ENCODE data around the gene KRT14.
"Not testable (repeated sequence)": the region's sequence is repeated elsewhere in the genome, so short reads cannot be mapped to it uniquely, and the experiment has no call there.

KRT14 gene

GRCh38 chr17:41548844-41549595, 37.7 kb downstream of the KRT14 start:
- no peaks in the 10 kb centered on the region for H3K9me3 ChIP-seq (ENCODE audit: low read length)
- peaks cover 5% of the 10 kb centered on the region for H3K4me1 ChIP-seq (ENCODE audit: insufficient read depth, low read length)
- H3K36me3 ChIP-seq (ENCODE audit: insufficient read depth, low read length): no peaks in the 10 kb centered on the region
- H3K27me3 ChIP-seq (ENCODE audit: insufficient read depth, low read length): no peaks in the 10 kb centered on the region
- no peak overlapping the region for H2AFZ ChIP-seq (ENCODE audit: low read depth, low read length)
- H3K4me3 ChIP-seq (ENCODE audit: low read length): no peak overlapping the region

DNA sequence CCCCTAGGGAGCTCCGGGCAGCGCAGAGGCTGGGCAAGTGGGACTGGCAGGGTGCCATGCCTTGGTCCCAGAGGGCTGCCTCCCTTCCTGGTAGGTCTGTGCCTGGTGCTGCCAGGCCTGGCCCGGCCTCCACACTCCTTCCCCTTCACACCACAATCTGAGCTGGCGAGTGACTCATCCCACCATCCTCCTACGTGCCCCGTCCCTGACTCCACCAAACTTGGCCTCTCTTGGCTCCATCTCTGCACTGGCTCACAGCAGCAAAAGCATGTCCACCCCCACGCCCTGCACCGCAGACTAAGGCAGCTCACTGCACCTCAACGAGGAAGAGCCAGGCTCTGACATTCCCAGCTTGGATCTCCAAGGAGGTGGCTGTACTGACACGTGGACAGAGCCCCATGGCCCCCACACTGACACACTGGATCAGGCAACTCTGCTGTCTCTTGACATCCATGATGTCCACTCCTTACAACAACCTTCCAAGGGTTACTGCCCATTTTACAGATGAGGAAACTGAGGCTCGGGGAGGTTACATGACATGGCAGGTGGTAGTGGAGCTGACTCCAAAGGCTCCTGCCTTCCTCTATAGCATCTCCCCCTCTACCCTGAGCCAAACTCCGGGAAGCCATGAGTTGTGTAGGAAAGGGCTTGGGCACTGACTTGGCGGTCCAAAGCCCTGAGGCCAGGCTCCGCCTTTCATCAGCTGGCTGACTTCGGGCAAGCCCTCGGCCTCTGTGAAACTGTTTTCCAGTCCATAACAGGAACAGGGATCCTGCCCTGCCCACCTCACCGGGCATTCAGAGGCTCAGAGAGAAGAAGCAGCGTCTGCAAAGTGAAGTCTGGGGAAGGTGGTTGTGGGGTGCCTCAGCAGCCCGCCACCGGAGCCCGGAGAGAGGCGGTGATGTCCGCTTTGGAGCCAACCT, 38.5 kb downstream of the KRT14 start:
- no peaks in the 10 kb centered on the region for H3K27me3 ChIP-seq (ENCODE audit: insufficient read depth, low read length)
- no peak overlapping the region for H3K4me3 ChIP-seq (ENCODE audit: low read length)
- no peaks in the 10 kb centered on the region for H3K36me3 ChIP-seq (ENCODE audit: insufficient read depth, low read length)
- H3K9me3 ChIP-seq (ENCODE audit: low read length): no peaks in the 10 kb centered on the region
- no peak overlapping the region for H2AFZ ChIP-seq (ENCODE audit: low read depth, low read length)
- peaks cover 5% of the 10 kb centered on the region for H3K4me1 ChIP-seq (ENCODE audit: insufficient read depth, low read length)

GRCh38 chr17:41547378-41547841, 39.3 kb downstream of the KRT14 start:
- Histone ChIP-seq H3K27me3 (ENCODE audit: insufficient read depth, low read length) (no peaks in the 10 kb centered on the region), H3K4me1 (ENCODE audit: insufficient read depth, low read length) (peaks cover 5% of the 10 kb centered on the region), H3K9me3 (ENCODE audit: low read length) (no peaks in the 10 kb centered on the region)

DNA sequence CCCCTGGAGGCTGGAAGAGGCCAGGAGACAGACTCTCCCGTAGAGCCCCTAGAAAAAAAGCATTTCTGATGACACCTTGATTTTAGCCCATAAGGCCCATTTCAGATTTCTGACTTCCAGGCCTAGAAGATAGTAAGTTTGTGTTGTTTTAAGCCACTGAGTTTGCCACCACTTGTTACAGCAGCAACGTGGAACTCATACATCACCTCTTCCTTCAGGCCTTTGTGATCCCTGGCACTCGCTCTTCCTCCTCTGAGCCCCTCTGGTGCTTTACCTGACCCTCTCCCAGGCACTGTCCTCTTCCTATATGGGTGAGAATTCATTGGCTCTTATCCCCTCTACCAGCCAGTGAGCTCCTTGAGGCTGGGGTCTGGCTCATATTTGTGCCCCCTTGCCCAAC, 39.9 kb downstream of the KRT14 start:
- H3K9me3 ChIP-seq (ENCODE audit: low read length): no peaks in the 10 kb centered on the region
- no peak overlapping the region for H2AFZ ChIP-seq (ENCODE audit: low read depth, low read length)
- H3K27me3 ChIP-seq (ENCODE audit: insufficient read depth, low read length): no peaks in the 10 kb centered on the region
- H3K4me3 ChIP-seq (ENCODE audit: low read length): no peak overlapping the region
- peaks cover 5% of the 10 kb centered on the region for H3K4me1 ChIP-seq (ENCODE audit: insufficient read depth, low read length)
- no peaks in the 10 kb centered on the region for H3K36me3 ChIP-seq (ENCODE audit: insufficient read depth, low read length)

More at GRCh38 chr17:41547378-41547841, 39.3 kb downstream of the KRT14 start:
- H3K4me3 ChIP-seq (ENCODE audit: low read length): no peak overlapping the region
- no peaks in the 10 kb centered on the region for H3K36me3 ChIP-seq (ENCODE audit: insufficient read depth, low read length)
- H2AFZ ChIP-seq (ENCODE audit: low read depth, low read length): no peak overlapping the region

DNA sequence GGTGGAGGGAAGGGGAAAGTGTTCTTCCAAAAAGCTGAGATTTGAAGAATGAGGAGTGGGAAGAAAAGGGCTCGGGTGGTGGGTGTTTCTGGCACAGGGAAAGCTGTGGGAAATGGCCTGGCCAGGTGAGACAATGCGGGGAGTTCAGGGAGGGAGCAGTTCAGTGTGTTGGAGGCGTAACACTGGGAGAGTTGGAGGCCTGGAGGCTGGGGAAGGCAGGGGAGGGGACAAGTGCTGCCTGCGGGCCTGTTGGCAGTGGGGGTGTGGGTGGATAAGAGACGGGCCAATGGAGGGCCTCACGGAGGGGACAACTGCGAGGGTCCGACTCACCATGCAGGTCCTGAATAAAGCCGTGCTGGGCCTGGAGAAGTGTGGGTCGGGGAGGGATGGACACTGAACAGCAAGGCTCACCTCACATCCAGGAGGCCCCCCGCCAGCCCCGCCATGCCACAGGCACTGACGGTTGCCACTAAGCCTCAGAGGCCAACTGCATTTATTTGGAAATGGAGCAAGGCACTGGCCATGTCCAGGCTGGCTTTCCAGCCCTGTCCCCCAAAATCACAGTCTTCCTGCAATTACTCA, 40.8 kb downstream of the KRT14 start:
- Histone ChIP-seq H3K4me1 (ENCODE audit: insufficient read depth, low read length) (peaks cover 5% of the 10 kb centered on the region), H3K9me3 (ENCODE audit: low read length) (no peaks in the 10 kb centered on the region), H2AFZ (ENCODE audit: low read depth, low read length) (no peak overlapping the region), H3K27me3 (ENCODE audit: insufficient read depth, low read length) (no peaks in the 10 kb centered on the region), H3K36me3 (ENCODE audit: insufficient read depth, low read length) (no peaks in the 10 kb centered on the region), H3K4me3 (ENCODE audit: low read length) (no peak overlapping the region)

- Histone ChIP-seq H3K9me3 (ENCODE audit: low read length) (no peaks in the 10 kb centered on the region), H3K4me1 (ENCODE audit: insufficient read depth, low read length) (peaks cover 5% of the 10 kb centered on the region), H3K27me3 (ENCODE audit: insufficient read depth, low read length) (no peaks in the 10 kb centered on the region), H3K4me3 (ENCODE audit: low read length) (no peak overlapping the region), H2AFZ (ENCODE audit: low read depth, low read length) (no peak overlapping the region), H3K36me3 (ENCODE audit: insufficient read depth, low read length) (no peaks in the 10 kb centered on the region)
Measured at GRCh38 chr17:41544935-41545334, 41.8 kb downstream of the KRT14 start.

DNA sequence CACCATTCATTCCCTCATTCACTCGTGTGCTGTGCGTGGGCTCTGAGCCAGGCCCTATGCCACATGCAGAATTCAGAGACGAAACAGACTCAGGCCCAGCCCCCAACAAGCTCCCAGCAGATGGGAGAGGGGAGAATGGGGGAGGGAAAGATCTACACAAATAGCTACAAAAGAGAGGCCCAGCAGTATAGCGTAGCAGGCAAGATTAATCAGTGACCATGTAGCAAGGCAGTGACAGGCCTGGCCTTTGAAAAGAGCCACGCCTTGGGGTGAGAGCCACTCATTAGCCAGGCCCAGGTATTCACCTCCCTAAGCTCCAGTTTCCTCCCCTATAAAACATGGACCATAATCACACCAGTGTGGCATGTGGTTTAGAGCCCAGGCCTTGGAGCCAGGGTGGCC, 42.2 kb downstream of the KRT14 start:
- Histone ChIP-seq H3K9me3 (ENCODE audit: low read length) (no peaks in the 10 kb centered on the region), H3K36me3 (ENCODE audit: insufficient read depth, low read length) (no peaks in the 10 kb centered on the region), H3K27me3 (ENCODE audit: insufficient read depth, low read length) (no peaks in the 10 kb centered on the region), H2AFZ (ENCODE audit: low read depth, low read length) (no peak overlapping the region), H3K4me1 (ENCODE audit: insufficient read depth, low read length) (peaks cover 2% of the 10 kb centered on the region), H3K4me3 (ENCODE audit: low read length) (no peak overlapping the region)

DNA sequence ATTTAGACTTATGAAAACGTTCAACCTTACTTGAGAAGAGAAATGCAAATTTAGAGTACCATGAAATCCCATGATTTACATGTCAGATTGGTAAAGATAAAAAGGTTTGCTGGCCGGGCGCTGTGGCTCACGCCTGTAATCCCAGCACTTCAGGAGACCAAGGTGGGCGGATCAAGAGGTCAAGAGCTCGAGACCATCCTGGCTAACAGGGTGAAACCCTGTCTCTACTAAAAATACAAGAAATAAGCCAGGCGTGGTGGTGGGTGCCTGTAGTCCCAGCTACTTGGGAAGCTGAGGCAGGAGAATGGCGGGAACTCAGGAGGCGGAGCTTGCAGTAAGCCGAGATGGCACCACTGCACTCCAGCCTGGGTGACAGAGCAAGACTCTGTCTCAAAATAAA, 43.9 kb downstream of the KRT14 start:
- H3K4me3 ChIP-seq (ENCODE audit: low read length); H2AFZ ChIP-seq (ENCODE audit: low read depth, low read length); H3K4me1 ChIP-seq (ENCODE audit: insufficient read depth, low read length); H3K9me3 ChIP-seq (ENCODE audit: low read length); H3K36me3 ChIP-seq (ENCODE audit: insufficient read depth, low read length); H3K27me3 ChIP-seq (ENCODE audit: insufficient read depth, low read length): not testable (repeated sequence)

DNA sequence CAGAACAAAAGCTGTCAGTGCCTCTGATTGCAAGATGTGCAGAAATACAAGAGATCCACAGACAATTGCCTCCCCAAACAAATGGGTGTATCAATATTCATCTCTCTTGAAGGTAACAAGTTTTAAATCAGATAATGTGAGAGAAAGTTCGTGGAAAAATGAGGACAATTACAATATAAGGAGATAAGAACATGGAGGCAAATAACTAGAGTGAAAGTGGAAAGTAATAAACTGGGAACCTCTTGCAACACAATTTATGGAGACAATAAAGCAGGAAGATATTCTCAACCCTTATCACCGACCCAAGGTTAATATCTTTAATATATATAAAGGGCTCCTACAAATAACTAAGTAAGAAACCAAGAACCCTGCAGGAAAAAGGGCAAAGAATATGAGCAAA, 44.3 kb downstream of the KRT14 start:
- Histone ChIP-seq H3K9me3 (ENCODE audit: low read length) (no peaks in the 10 kb centered on the region), H3K4me3 (ENCODE audit: low read length) (no peak overlapping the region), H2AFZ (ENCODE audit: low read depth, low read length) (no peak overlapping the region), H3K36me3 (ENCODE audit: insufficient read depth, low read length) (no peaks in the 10 kb centered on the region), H3K4me1 (ENCODE audit: insufficient read depth, low read length) (no peaks in the 10 kb centered on the region), H3K27me3 (ENCODE audit: insufficient read depth, low read length) (no peaks in the 10 kb centered on the region)

DNA sequence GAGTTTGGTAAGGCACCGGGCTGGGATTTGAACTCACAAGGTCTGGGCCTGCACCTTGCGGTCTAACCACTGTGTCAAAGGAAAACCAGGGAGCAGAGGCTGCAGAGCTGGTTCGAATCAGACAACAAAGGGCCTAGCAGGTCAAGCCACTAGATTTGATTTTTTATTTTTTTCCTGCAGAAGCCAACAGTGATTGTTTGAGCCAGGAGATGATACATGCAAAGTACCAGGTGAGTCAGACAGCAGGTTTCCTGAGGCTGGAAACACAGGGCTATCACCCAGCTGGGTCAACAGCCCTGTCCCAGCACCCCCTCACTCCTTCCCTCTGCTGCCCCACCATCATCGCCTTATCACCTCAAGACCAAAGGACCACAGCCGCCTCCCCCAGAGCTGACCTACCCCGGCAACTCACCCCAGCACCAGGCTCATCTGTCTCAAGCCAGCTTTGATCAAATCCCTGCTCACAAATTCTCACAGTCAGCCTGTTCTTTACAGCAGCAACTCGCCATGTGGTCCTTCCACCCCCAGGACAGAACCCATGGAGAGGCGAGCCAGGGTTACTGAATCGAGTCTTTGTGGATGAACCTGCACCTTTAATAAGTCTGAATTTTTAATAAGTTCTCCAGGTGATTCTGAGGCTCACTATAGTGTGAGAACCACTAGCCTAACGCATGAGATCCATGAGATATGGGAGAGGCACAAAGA, 45.6 kb downstream of the KRT14 start:
- no peaks in the 10 kb centered on the region for H3K27me3 ChIP-seq (ENCODE audit: insufficient read depth, low read length)
- H3K4me3 ChIP-seq (ENCODE audit: low read length): no peak overlapping the region
- H2AFZ ChIP-seq (ENCODE audit: low read depth, low read length): no peak overlapping the region
- no peaks in the 10 kb centered on the region for H3K9me3 ChIP-seq (ENCODE audit: low read length)
- no peaks in the 10 kb centered on the region for H3K36me3 ChIP-seq (ENCODE audit: insufficient read depth, low read length)
- no peaks in the 10 kb centered on the region for H3K4me1 ChIP-seq (ENCODE audit: insufficient read depth, low read length)

DNA sequence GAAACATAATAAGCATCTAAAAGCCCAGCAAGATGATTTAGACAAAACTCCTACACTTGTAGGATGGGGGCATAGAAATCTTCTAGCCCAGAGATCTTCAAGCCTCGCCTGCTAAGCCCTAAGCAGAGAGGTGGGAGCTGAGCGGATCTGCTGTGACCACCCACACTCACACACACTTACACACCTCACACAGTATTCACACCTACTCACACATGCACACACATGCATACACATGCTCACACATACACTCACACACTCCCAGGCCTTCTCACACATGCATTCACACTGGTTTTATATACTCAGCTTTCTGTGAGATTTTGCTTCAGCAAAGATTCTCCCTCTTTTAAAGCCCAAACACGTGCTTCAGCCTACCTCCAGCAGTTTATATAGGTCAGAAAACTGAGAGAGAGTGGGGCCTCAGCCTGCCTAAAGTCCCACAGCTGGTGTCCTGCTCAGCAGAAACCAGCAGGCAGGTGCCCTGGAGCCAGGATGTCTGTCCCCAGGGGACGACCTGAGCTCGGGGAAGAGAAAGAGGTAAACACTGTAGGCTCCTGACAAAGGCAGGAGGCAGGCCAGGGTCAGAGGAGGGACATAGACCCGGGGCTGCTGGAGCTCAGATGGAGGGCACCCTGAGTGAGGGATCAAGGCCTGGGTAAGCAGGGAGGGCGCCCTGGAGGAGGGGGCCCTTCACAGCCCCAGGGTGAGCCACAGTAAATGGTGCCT, 46.6 kb downstream of the KRT14 start:
- H2AFZ ChIP-seq (ENCODE audit: low read depth, low read length): no peak overlapping the region
- H3K36me3 ChIP-seq (ENCODE audit: insufficient read depth, low read length): no peaks in the 10 kb centered on the region
- no peaks in the 10 kb centered on the region for H3K4me1 ChIP-seq (ENCODE audit: insufficient read depth, low read length)
- H3K27me3 ChIP-seq (ENCODE audit: insufficient read depth, low read length): peaks cover 4% of the 10 kb centered on the region
- no peak overlapping the region for H3K4me3 ChIP-seq (ENCODE audit: low read length)
- no peaks in the 10 kb centered on the region for H3K9me3 ChIP-seq (ENCODE audit: low read length)

- Histone ChIP-seq H2AFZ (ENCODE audit: low read depth, low read length) (no peak overlapping the region), H3K4me3 (ENCODE audit: low read length) (no peak overlapping the region), H3K36me3 (ENCODE audit: insufficient read depth, low read length) (no peaks in the 10 kb centered on the region), H3K27me3 (ENCODE audit: insufficient read depth, low read length) (peaks cover 6% of the 10 kb centered on the region), H3K4me1 (ENCODE audit: insufficient read depth, low read length) (no peaks in the 10 kb centered on the region), H3K9me3 (ENCODE audit: low read length) (no peaks in the 10 kb centered on the region)
Measured at GRCh38 chr17:41539071-41539492, 47.6 kb downstream of the KRT14 start.
